PFSK-1 (cell line): ENCODE data around the gene SLC26A8.

Experiments used
- POLR2AphosphoS5 ChIP-seq: IDR thresholded peaks from 2 replicates; pipeline ENCODE4 v1.6.1; 2012; ENCODE audit warnings: low read depth, mild to moderate bottlenecking, control low read depth, low read length, moderate library complexity
- REST ChIP-seq, 2 experiments: IDR thresholded peaks; 2 replicates each; pipeline versions ENCODE4 v1.6.1 to v1.8.0; 2011 to 2012; ENCODE audit warnings: low read depth in 2 of 2, low read length in 2 of 2, control low read depth in 1 of 2, inconsistent platforms in 1 of 2, mild to moderate bottlenecking in 1 of 2, moderate library complexity in 1 of 2; ENCODE audit not compliant: insufficient read depth in 1 of 2
- SIN3A ChIP-seq: IDR thresholded peaks from 2 replicates; pipeline ENCODE4 v1.6.1; 2012; ENCODE audit warnings: mild to moderate bottlenecking, low read length, moderate library complexity, borderline replicate concordance; ENCODE audit not compliant: insufficient read depth
- TAF1 ChIP-seq: IDR thresholded peaks from 2 replicates; pipeline ENCODE4 v1.6.1; 2012; ENCODE audit warnings: low read length, control low read depth, borderline replicate concordance; ENCODE audit not compliant: insufficient read depth

- TF ChIP-seq POLR2AphosphoS5 (no peak), REST (IDR thresholded peaks at IDR 0.05; ENCODE audit: insufficient read depth in 1 of 2, low read depth in 2 of 2, low read length in 2 of 2) (no peak), SIN3A (no peak), TAF1 (no peak)
These were observed 5.0 kb upstream of the SLC26A8 start for GRCh38 chr6:36029464-36029863.
